ENCODE measurements around the gene C11orf24.

DNA sequence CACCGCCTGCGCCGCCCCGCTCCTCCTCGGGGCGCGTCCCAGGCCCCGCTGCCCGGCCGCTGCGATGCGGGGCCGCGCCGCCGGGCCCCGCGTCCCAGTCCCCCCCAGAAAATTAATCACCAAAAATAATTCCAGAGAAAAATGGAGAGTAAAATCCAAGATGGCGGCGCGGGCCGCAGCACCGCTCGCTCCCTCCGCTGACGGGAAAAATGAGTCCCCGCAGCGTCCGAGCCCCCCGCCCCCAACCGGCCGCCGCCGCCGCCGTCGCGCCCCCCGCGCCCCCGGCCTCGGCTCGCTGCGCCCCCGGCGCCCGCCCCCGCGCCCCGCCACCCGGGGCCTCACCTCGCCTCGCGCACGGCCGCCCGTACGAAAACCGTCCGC lies 58.6 kb downstream of the C11orf24 start, which contains the start of gene KMT5B:
- TF ChIP-seq, protein P1, sequence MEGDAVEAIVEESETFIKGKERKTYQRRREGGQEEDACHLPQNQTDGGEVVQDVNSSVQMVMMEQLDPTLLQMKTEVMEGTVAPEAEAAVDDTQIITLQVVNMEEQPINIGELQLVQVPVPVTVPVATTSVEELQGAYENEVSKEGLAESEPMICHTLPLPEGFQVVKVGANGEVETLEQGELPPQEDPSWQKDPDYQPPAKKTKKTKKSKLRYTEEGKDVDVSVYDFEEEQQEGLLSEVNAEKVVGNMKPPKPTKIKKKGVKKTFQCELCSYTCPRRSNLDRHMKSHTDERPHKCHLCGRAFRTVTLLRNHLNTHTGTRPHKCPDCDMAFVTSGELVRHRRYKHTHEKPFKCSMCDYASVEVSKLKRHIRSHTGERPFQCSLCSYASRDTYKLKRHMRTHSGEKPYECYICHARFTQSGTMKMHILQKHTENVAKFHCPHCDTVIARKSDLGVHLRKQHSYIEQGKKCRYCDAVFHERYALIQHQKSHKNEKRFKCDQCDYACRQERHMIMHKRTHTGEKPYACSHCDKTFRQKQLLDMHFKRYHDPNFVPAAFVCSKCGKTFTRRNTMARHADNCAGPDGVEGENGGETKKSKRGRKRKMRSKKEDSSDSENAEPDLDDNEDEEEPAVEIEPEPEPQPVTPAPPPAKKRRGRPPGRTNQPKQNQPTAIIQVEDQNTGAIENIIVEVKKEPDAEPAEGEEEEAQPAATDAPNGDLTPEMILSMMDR (conservative IDR thresholded peaks at IDR 0.05), result no peak
- no peak for TF ChIP-seq ZFX (IDR thresholded peaks at IDR 0.05)

Data from C4-2B (cell line).